ENCODE data around the gene FXYD1.

GRCh38 chr19:35100588-35101533 is 37.8 kb upstream of the FXYD1 start:
- TF ChIP-seq EZH2 (IDR thresholded peaks at IDR 0.05; ENCODE audit: insufficient read depth, poor library complexity, severe bottlenecking) (no peak), EZH2phosphoT487 (IDR thresholded peaks at IDR 0.05; ENCODE audit: insufficient read depth, low read depth) (no peak)

All from GM23248 (cell line).